SK-N-MC (cell line): ENCODE measurements around the gene GLYR1.

ENCODE experiments used
- DNase-seq: peaks from one replicate; pipeline ENCODE4 v3.0.0-alpha.2; 2011; ENCODE audit warnings: low read depth, low spot score
- H3K27ac ChIP-seq: fragments of 200-600 bp; sonication (generic); 2 replicates; pipeline ENCODE4 v1.5.1; 2016; ENCODE audit warnings: mixed run types
- H3K36me3 ChIP-seq: fragments of 200-600 bp; sonication (generic); 2 replicates; pipeline ENCODE4 v1.6.1; 2017; ENCODE audit warnings: antibody characterized with exemption, low read length, mixed read lengths; ENCODE audit not compliant: insufficient read depth
- H3K4me3 ChIP-seq: fragments of 200-600 bp; sonication (generic); 2 replicates; pipeline ENCODE4 v1.5.1; 2016
- H3K9ac ChIP-seq: fragments of 200-600 bp; sonication (generic); 2 replicates; pipeline ENCODE4 v1.8.0; 2017; ENCODE audit warnings: mixed run types, mixed read lengths; ENCODE audit not compliant: insufficient read length
- H3K9me3 ChIP-seq: fragments of 200-600 bp; sonication (generic); 2 replicates; pipeline ENCODE4 v1.6.1; 2017; ENCODE audit warnings: low read depth, mild to moderate bottlenecking, antibody characterized with exemption, low read length, moderate library complexity, mixed read lengths
- EZH2 ChIP-seq: fragments of 200-600 bp; sonication (generic); IDR thresholded peaks from one replicate; pipeline ENCODE4 v1.6.1; 2017; ENCODE audit warnings: antibody characterized with exemption
- FOXP2 ChIP-seq: optimal IDR thresholded peaks from 2 replicates; pipeline ENCODE3; 2011; ENCODE audit warnings: mild to moderate bottlenecking, moderate library complexity; ENCODE audit not compliant: insufficient read depth; ENCODE audit errors: extremely low read length, control extremely low read depth
- POLR2AphosphoS5 ChIP-seq: IDR thresholded peaks from 2 replicates; pipeline ENCODE4 v1.6.1; 2012; ENCODE audit warnings: mild to moderate bottlenecking, low read depth, low read length, borderline replicate concordance

Gene GLYR1

DNA sequence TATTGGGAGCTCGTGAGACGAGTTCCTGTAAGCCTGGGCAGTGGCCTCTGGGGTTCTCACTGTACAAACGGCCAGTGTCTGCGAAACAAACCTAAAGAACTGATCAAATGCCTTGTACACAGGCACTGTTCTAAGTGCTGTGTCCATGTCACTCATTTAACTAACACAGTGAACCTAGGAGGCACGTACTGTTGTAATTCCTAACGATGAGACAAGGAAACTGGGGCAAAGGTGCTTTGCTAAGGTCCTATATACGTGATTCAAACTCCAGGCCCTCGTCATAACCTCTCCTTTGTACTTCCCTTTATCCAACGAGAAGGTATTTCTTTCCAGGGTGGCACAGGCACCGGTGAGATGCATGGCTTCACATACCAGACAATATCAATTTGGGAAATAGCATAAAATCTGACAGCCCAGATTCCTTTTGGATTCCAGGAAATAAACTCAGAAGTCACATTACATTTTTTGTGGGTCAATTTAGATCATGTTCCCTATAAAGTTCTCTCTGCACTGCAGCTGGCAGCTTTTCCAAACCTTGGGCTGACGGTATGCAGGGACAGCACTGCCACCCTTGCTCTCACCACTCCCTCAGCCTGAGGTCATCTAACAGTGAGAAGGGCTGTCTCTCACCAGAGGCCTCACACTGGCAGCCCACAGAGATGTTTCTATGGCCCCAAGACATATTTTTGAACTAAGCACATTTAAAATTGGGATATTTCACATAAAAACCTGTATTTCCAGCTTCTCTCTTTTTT, 18.3 kb downstream of the GLYR1 start:
- Histone ChIP-seq H3K9ac (no peak overlapping the region), H3K27ac (no peak overlapping the region), H3K9me3 (no peaks in the 10 kb centered on the region), H3K36me3 (peaks cover 76% of the 10 kb centered on the region), H3K4me3 (no peak overlapping the region)
- DNase-seq, result no peak
- TF ChIP-seq POLR2AphosphoS5 (no peak), EZH2 (no peak), FOXP2 (no peak)

GRCh38 chr16:4826980-4827379, 20.1 kb downstream of the GLYR1 start:
- no peak for TF ChIP-seq POLR2AphosphoS5
- no peak for TF ChIP-seq FOXP2
- no peak for TF ChIP-seq EZH2
- DNase-seq, result no peak
- Histone ChIP-seq H3K27ac (no peak overlapping the region), H3K4me3 (no peak overlapping the region), H3K9me3 (no peaks in the 10 kb centered on the region), H3K36me3 (peaks cover 73% of the 10 kb centered on the region), H3K9ac (no peak overlapping the region)

- Histone ChIP-seq H3K9me3 (no peaks in the 10 kb centered on the region), H3K4me3 (no peak overlapping the region), H3K27ac (no peak overlapping the region), H3K36me3 (peaks cover 73% of the 10 kb centered on the region), H3K9ac (no peak overlapping the region)
- DNase-seq, result no peak
- TF ChIP-seq EZH2, result no peak
- TF ChIP-seq FOXP2, result no peak
- no peak for TF ChIP-seq POLR2AphosphoS5
Observed at GRCh38 chr16:4826526-4826925, 20.6 kb downstream of the GLYR1 start.

DNA sequence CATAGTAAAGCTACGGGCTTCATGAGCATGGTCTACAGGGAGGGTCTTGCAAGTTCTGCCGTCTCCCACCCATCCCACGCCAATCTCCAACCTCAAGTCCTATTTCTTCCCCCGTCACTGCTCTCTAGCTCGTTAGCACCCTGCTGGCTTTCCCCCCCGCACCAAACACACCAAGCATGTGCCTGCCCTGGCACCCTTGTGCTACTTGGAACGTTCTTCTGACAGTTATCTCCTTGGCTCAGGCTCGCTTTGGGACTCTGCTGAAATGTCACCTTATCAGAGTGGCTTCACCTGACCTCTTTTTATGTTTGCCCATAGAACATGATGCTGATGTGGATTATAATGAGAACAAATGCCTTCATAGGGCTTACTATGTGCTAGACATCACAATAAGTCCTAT, 21.9 kb downstream of the GLYR1 start:
- Histone ChIP-seq H3K9ac (no peak overlapping the region), H3K27ac (no peak overlapping the region), H3K36me3 (peaks cover 71% of the 10 kb centered on the region), H3K9me3 (no peaks in the 10 kb centered on the region), H3K4me3 (no peak overlapping the region)
- DNase-seq, result no peak
- TF ChIP-seq POLR2AphosphoS5 (no peak), FOXP2 (no peak), EZH2 (no peak)

GRCh38 chr16:4820652-4821051, 26.4 kb downstream of the GLYR1 start:
- H3K27ac ChIP-seq, result no peak overlapping the region
- no peak overlapping the region for H3K9ac ChIP-seq
- H3K4me3 ChIP-seq, result no peak overlapping the region
- TF ChIP-seq FOXP2 (no peak), POLR2AphosphoS5 (no peak), EZH2 (no peak)
- no peaks in the 10 kb centered on the region for H3K9me3 ChIP-seq
- peaks cover 66% of the 10 kb centered on the region for H3K36me3 ChIP-seq
- no peak for DNase-seq

DNA sequence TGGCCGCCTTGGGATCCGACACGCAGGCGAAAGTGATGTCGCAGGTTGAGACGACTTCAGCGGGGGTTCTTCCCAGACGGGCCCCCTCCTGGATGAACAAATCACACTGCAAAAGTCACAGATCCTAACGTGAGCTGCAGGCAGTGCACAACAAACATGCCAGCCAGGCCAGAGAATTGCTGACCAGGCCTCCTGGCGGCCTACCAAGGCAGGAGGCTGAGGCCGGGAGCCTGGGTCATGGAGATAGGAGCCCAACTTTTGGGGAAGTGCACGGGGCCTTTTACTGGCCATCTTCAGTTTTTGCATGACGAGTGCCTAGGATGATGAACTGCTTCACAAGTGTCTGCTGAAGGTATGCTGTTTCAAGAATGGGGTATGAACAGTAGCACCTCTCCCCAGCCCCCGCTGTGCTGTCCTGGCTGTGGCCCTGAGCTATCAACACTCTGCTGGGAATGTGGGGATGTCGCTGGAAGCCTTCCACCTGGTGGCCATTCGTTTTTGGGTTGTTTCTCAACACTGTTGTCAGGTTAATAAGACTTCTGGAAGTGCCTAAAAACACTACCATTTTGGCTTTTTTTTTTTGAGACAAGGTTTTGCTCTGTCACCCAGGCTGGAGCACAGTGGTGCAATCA, 32.4 kb downstream of the GLYR1 start:
- DNase-seq, result no peak
- Histone ChIP-seq H3K9me3 (no peaks in the 10 kb centered on the region), H3K27ac (no peak overlapping the region), H3K36me3 (peaks cover 64% of the 10 kb centered on the region), H3K9ac (no peak overlapping the region), H3K4me3 (no peak overlapping the region)
- TF ChIP-seq POLR2AphosphoS5 (no peak), FOXP2 (no peak), EZH2 (no peak)

- Histone ChIP-seq H3K9ac (no peak overlapping the region), H3K9me3 (no peaks in the 10 kb centered on the region), H3K36me3 (peaks cover 59% of the 10 kb centered on the region), H3K4me3 (no peak overlapping the region), H3K27ac (no peak overlapping the region)
- no peak for TF ChIP-seq EZH2
- no peak for TF ChIP-seq POLR2AphosphoS5
- TF ChIP-seq FOXP2, result no peak
- DNase-seq, result no peak
Observed at GRCh38 chr16:4814046-4814445, 33.0 kb downstream of the GLYR1 start.

- no peak for TF ChIP-seq EZH2
- TF ChIP-seq FOXP2, result no peak
- TF ChIP-seq POLR2AphosphoS5, result no peak
- H3K27ac ChIP-seq, result no peak overlapping the region
Observed at GRCh38 chr16:4813251-4814003, 33.7 kb downstream of the GLYR1 start.

More at GRCh38 chr16:4813251-4814003, 33.7 kb downstream of the GLYR1 start:
- Histone ChIP-seq H3K9me3 (no peaks in the 10 kb centered on the region), H3K4me3 (no peak overlapping the region), H3K36me3 (peaks cover 60% of the 10 kb centered on the region), H3K9ac (no peak overlapping the region)
- no peak for DNase-seq
